GM18519 (cell line): Measurements from ENCODE around the gene SYTL2.
"Not testable (repeated sequence)": the region's sequence is repeated elsewhere in the genome, so short reads cannot be mapped to it uniquely, and the experiment has no call there.

ENCODE experiments used
- ATAC-seq: cut with Tn5 transposase; IDR thresholded peaks from one replicate; pipeline ENCODE4 v1.9.1; 2021; ENCODE audit warnings: mild to moderate bottlenecking, moderate library complexity; ENCODE audit not compliant: unreplicated experiment, low FRiP score

Gene SYTL2

GRCh38 chr11:85810871-85811611, at the start of gene SYTL2:
Gene SYTL2 (minus strand): TSS chr11:85811141. CDS start chr11:85757725, 53,416 bp downstream.
- ATAC-seq, result peak; percentile 82

- not testable (repeated sequence) for ATAC-seq
These were observed 48.6 kb upstream of the SYTL2 start for GRCh38 chr11:85859541-85859940.

- ATAC-seq, result no peak
These were observed 46.2 kb upstream of the SYTL2 start for GRCh38 chr11:85857098-85857497.

GRCh38 chr11:85855341-85855656, 44.4 kb upstream of the SYTL2 start, which contains the start of gene CCDC83:
Gene CCDC83 (plus strand): TSS chr11:85855383. CDS start chr11:85865124, 9,741 bp downstream.
- ATAC-seq, result no peak

- peak; percentile 99 for ATAC-seq
These were observed 43.8 kb upstream of the SYTL2 start for GRCh38 chr11:85854557-85855340.

- no peak for ATAC-seq
These were observed 43.2 kb upstream of the SYTL2 start for GRCh38 chr11:85854212-85854556.

- ATAC-seq, result not testable (repeated sequence)
These were observed 42.6 kb upstream of the SYTL2 start for GRCh38 chr11:85853541-85853940.

GRCh38 chr11:85852754-85853153, 41.8 kb upstream of the SYTL2 start:
- not testable (repeated sequence) for ATAC-seq

- no peak for ATAC-seq
These were observed 37.6 kb upstream of the SYTL2 start for GRCh38 chr11:85848556-85848955.

GRCh38 chr11:85848006-85848405, 37.1 kb upstream of the SYTL2 start:
- ATAC-seq, result no peak

GRCh38 chr11:85847436-85847835, 36.5 kb upstream of the SYTL2 start:
- ATAC-seq, result no peak

GRCh38 chr11:85845124-85845631, 34.2 kb upstream of the SYTL2 start:
- ATAC-seq, result no peak

GRCh38 chr11:85844439-85845123, 33.6 kb upstream of the SYTL2 start:
- ATAC-seq, result no peak

- ATAC-seq, result no peak
These were observed 33.0 kb upstream of the SYTL2 start for GRCh38 chr11:85843929-85844328.

GRCh38 chr11:85840932-85841331, 30.0 kb upstream of the SYTL2 start:
- not testable (repeated sequence) for ATAC-seq

GRCh38 chr11:85835729-85836128, 24.8 kb upstream of the SYTL2 start:
- ATAC-seq, result no peak

- no peak for ATAC-seq
These were observed 24.3 kb upstream of the SYTL2 start for GRCh38 chr11:85835263-85835662.

GRCh38 chr11:85831050-85831449, 20.1 kb upstream of the SYTL2 start:
- ATAC-seq, result no peak

GRCh38 chr11:85829172-85829571, 18.2 kb upstream of the SYTL2 start:
- ATAC-seq, result no peak

- ATAC-seq, result no peak
These were observed 17.7 kb upstream of the SYTL2 start for GRCh38 chr11:85828640-85828978.
